Stimulated activated effector memory CD8-positive, alpha-beta T cell treated with anti-CD3 and anti-CD28 coated beads, Interleukin-12 subunit alpha, Interleukin-12 subunit beta, amount 100 ng/mL, for 72 hours (primary cell): ENCODE data around the gene ENTR1.

ENCODE experiments used
- ATAC-seq: fragments of 150-1000 bp; cut with Tn5 transposase; 2 replicates; pipeline ENCODE4 v1.10.0; 2021
- DNase-seq, 2 donors: peaks; one replicate each; pipeline ENCODE4 v3.0.0; 2021 to 2022; ENCODE audit warnings: low spot score in 2 of 2
- H3K27ac Mint-ChIP-seq: one replicate; pipeline ENCODE4 v1.8.0; 2022; ENCODE audit warnings: mild to moderate bottlenecking, mixed read lengths
- H3K36me3 Mint-ChIP-seq: one replicate; pipeline ENCODE4 v1.8.0; 2022; ENCODE audit warnings: mild to moderate bottlenecking, mixed read lengths
- H3K4me1 Mint-ChIP-seq: one replicate; pipeline ENCODE4 v1.8.0; 2022; ENCODE audit warnings: mixed read lengths
- H3K4me3 Mint-ChIP-seq: one replicate; pipeline ENCODE4 v1.8.0; 2022; ENCODE audit warnings: mild to moderate bottlenecking, mixed read lengths
- H3K9me3 Mint-ChIP-seq: one replicate; pipeline ENCODE4 v1.8.0; 2022; ENCODE audit warnings: mixed read lengths

Gene ENTR1

GRCh38 chr9:136399176-136400037 lies 11.0 kb downstream of the ENTR1 start:
- Mint-ChIP-seq H3K36me3 (peaks cover 71% of the 10 kb centered on the region), H3K9me3 (no peaks in the 10 kb centered on the region), H3K4me3 (peak overlapping the region; percentile 83), H3K27ac (peak overlapping the region; percentile 80), H3K4me1 (peaks cover 48% of the 10 kb centered on the region)
- DNase-seq (peak; percentile 24 to 69), ATAC-seq (peak; percentile 19)

- peak overlapping the region; percentile 80 for H3K27ac Mint-ChIP-seq
- H3K4me1 Mint-ChIP-seq: peaks cover 37% of the 10 kb centered on the region
- peaks cover 76% of the 10 kb centered on the region for H3K36me3 Mint-ChIP-seq
- peak overlapping the region; percentile 83 for H3K4me3 Mint-ChIP-seq
- no peak for ATAC-seq
- H3K9me3 Mint-ChIP-seq: no peaks in the 10 kb centered on the region
- DNase-seq: no peak
Measured at GRCh38 chr9:136398286-136398685, 12.1 kb downstream of the ENTR1 start.

- Mint-ChIP-seq H3K4me1 (peaks cover 36% of the 10 kb centered on the region), H3K27ac (no peak overlapping the region), H3K4me3 (peak overlapping the region; percentile 10), H3K9me3 (no peaks in the 10 kb centered on the region), H3K36me3 (peaks cover 76% of the 10 kb centered on the region)
- ATAC-seq (no peak), DNase-seq (no peak)
Measured at GRCh38 chr9:136397643-136398042, 12.8 kb downstream of the ENTR1 start.

GRCh38 chr9:136396219-136396515 lies 14.2 kb downstream of the ENTR1 start:
- peaks cover 29% of the 10 kb centered on the region for H3K4me1 Mint-ChIP-seq
- H3K36me3 Mint-ChIP-seq: peaks cover 77% of the 10 kb centered on the region
- H3K4me3 Mint-ChIP-seq: no peak overlapping the region
- no peaks in the 10 kb centered on the region for H3K9me3 Mint-ChIP-seq
- DNase-seq (no peak), ATAC-seq (no peak)
- no peak overlapping the region for H3K27ac Mint-ChIP-seq

GRCh38 chr9:136395345-136396218 lies 14.8 kb downstream of the ENTR1 start:
- H3K9me3 Mint-ChIP-seq: no peaks in the 10 kb centered on the region

GRCh38 chr9:136395020-136395340 lies 15.4 kb downstream of the ENTR1 start:
- peaks cover 88% of the 10 kb centered on the region for H3K36me3 Mint-ChIP-seq
- ATAC-seq (no peak), DNase-seq (no peak)
- no peaks in the 10 kb centered on the region for H3K9me3 Mint-ChIP-seq
- no peak overlapping the region for H3K27ac Mint-ChIP-seq
- peaks cover 22% of the 10 kb centered on the region for H3K4me1 Mint-ChIP-seq
- no peak overlapping the region for H3K4me3 Mint-ChIP-seq

More at GRCh38 chr9:136395345-136396218, 14.8 kb downstream of the ENTR1 start:
- Mint-ChIP-seq H3K4me1 (peaks cover 25% of the 10 kb centered on the region), H3K4me3 (no peak overlapping the region), H3K27ac (no peak overlapping the region), H3K36me3 (peaks cover 82% of the 10 kb centered on the region)
- DNase-seq (no peak), ATAC-seq (no peak)

GRCh38 chr9:136394312-136395019 lies 15.9 kb downstream of the ENTR1 start:
- Mint-ChIP-seq H3K4me1 (peaks cover 22% of the 10 kb centered on the region), H3K9me3 (no peaks in the 10 kb centered on the region), H3K36me3 (peaks cover 93% of the 10 kb centered on the region), H3K27ac (no peak overlapping the region), H3K4me3 (no peak overlapping the region)
- no peak for DNase-seq
- no peak for ATAC-seq

- Mint-ChIP-seq H3K9me3 (no peaks in the 10 kb centered on the region), H3K27ac (no peak overlapping the region), H3K36me3 (peaks cover 93% of the 10 kb centered on the region), H3K4me3 (no peak overlapping the region), H3K4me1 (peaks cover 13% of the 10 kb centered on the region)
- DNase-seq: no peak
- no peak for ATAC-seq
Measured at GRCh38 chr9:136393531-136393930, 16.9 kb downstream of the ENTR1 start.

GRCh38 chr9:136392538-136393449 lies 17.6 kb downstream of the ENTR1 start:
- peaks cover 93% of the 10 kb centered on the region for H3K36me3 Mint-ChIP-seq
- no peaks in the 10 kb centered on the region for H3K9me3 Mint-ChIP-seq
- H3K4me1 Mint-ChIP-seq: peaks cover 8% of the 10 kb centered on the region
- ATAC-seq (peak; percentile 11), DNase-seq (no peak)
- no peak overlapping the region for H3K4me3 Mint-ChIP-seq
- H3K27ac Mint-ChIP-seq: no peak overlapping the region

GRCh38 chr9:136391737-136392537 lies 18.5 kb downstream of the ENTR1 start:
- peaks cover 93% of the 10 kb centered on the region for H3K36me3 Mint-ChIP-seq
- no peaks in the 10 kb centered on the region for H3K9me3 Mint-ChIP-seq
- H3K27ac Mint-ChIP-seq: no peak overlapping the region
- peaks cover 3% of the 10 kb centered on the region for H3K4me1 Mint-ChIP-seq
- ATAC-seq (peak; percentile 6), DNase-seq (no peak)
- no peak overlapping the region for H3K4me3 Mint-ChIP-seq

GRCh38 chr9:136389396-136389795 lies 21.0 kb downstream of the ENTR1 start:
- ATAC-seq: no peak
- Mint-ChIP-seq H3K9me3 (no peaks in the 10 kb centered on the region), H3K27ac (no peak overlapping the region), H3K36me3 (peaks cover 93% of the 10 kb centered on the region), H3K4me3 (no peak overlapping the region), H3K4me1 (peaks cover 25% of the 10 kb centered on the region)
- no peak for DNase-seq

- H3K4me3 Mint-ChIP-seq: no peak overlapping the region
- peaks cover 26% of the 10 kb centered on the region for H3K4me1 Mint-ChIP-seq
- peaks cover 96% of the 10 kb centered on the region for H3K36me3 Mint-ChIP-seq
- no peak overlapping the region for H3K27ac Mint-ChIP-seq
- no peak for DNase-seq
- ATAC-seq: no peak
- no peaks in the 10 kb centered on the region for H3K9me3 Mint-ChIP-seq
Measured at GRCh38 chr9:136387217-136387616, 23.2 kb downstream of the ENTR1 start.

- Mint-ChIP-seq H3K4me1 (peaks cover 26% of the 10 kb centered on the region), H3K36me3 (peaks cover 92% of the 10 kb centered on the region), H3K9me3 (no peaks in the 10 kb centered on the region), H3K27ac (peak overlapping the region; percentile 40), H3K4me3 (peak overlapping the region; percentile 34)
- ATAC-seq (peak; percentile 44), DNase-seq (peak in 1 of 2 donors; percentile 67)
Measured at GRCh38 chr9:136386018-136386417, 24.4 kb downstream of the ENTR1 start.

- no peaks in the 10 kb centered on the region for H3K9me3 Mint-ChIP-seq
- H3K4me3 Mint-ChIP-seq: peak overlapping the region; percentile 14
- H3K36me3 Mint-ChIP-seq: peaks cover 88% of the 10 kb centered on the region
- ATAC-seq: peak; percentile 91
- peak overlapping the region; percentile 40 for H3K27ac Mint-ChIP-seq
- H3K4me1 Mint-ChIP-seq: peaks cover 26% of the 10 kb centered on the region
- DNase-seq: peak in 1 of 2 donors; percentile 68
Measured at GRCh38 chr9:136385015-136385414, 25.4 kb downstream of the ENTR1 start.
